Kidney (tissue), 14 donors: ENCODE data around the gene YIPF1. TPM values are rescaled to one million over a fixed set of nuclear protein-coding genes. Genes with fewer than 3 reads are reported as not detected.

Source experiments
- DNase-seq, 5 donors: peaks; one replicate each; pipeline ENCODE4 v3.0.0-alpha.2; 2013 to 2020
- FAIRE-seq: peaks from 2 replicates; lab custom pipeline; 2012; peaks lifted over from hg19 to GRCh38; lab: Jason Lieb, UNC
- H3K27ac ChIP-seq, 2 donors: one replicate each; pipeline ENCODE4 v1.7.0; 2013; ENCODE audit warnings: low read depth in 2 of 2, low read length in 2 of 2, inconsistent platforms in 1 of 2
- H3K27me3 ChIP-seq: one replicate; pipeline ENCODE4 v1.7.1; 2013; ENCODE audit warnings: low read length, inconsistent platforms; ENCODE audit not compliant: control insufficient read depth, insufficient read depth
- H3K36me3 ChIP-seq, 3 donors: one replicate each; pipeline versions ENCODE4 v1.7.0 to v1.7.1; 2013; ENCODE audit warnings: low read length in 3 of 3, control low read depth in 1 of 3, inconsistent platforms in 1 of 3; ENCODE audit not compliant: insufficient read depth in 3 of 3, control insufficient read depth in 2 of 3
- H3K4me1 ChIP-seq, 3 donors: one replicate each; pipeline versions ENCODE4 v1.7.0 to v1.7.1; 2013; ENCODE audit warnings: low read length in 3 of 3, inconsistent platforms in 1 of 3, low read depth in 1 of 3; ENCODE audit not compliant: control insufficient read depth in 2 of 3, insufficient read depth in 2 of 3
- H3K4me3 ChIP-seq, 3 donors: one replicate each; pipeline versions ENCODE4 v1.7.0 to v1.8.1; 2013; ENCODE audit warnings: low read length in 3 of 3, control low read depth in 1 of 3, inconsistent platforms in 1 of 3
- H3K9ac ChIP-seq, 3 donors: one replicate each; pipeline versions ENCODE4 v1.7.0 to v1.7.1; 2013; ENCODE audit warnings: low read length in 3 of 3, control low read depth in 1 of 3, inconsistent platforms in 1 of 3
- H3K9me3 ChIP-seq, 3 donors: one replicate each; pipeline versions ENCODE4 v1.7.0 to v1.7.1; 2013; ENCODE audit warnings: low read length in 3 of 3, control low read depth in 1 of 3, inconsistent platforms in 1 of 3; ENCODE audit not compliant: control insufficient read depth in 2 of 3, insufficient read depth in 1 of 3
- intact Hi-C: fragments of 100-400 bp; cut with DNase I; formaldehyde crosslinking; loops from one replicate; pipeline ENCODE4 v1.11.1; 2022
- polyA plus RNA-seq: library from polyadenylated mRNA; stranded (reverse); fragments of 350-450 nt; fragmentation: Illumina TruSeq; extraction: RNeasy Lipid Tissue Mini Kit (QIAGEN cat#74804); gene quantifications from one replicate; pipeline ENCODE4 v1.2.3, GENCODE V29; 2014; ENCODE audit warnings: low read depth, low replicate concordance; ENCODE audit not compliant: insufficient read depth
- total RNA-seq: library from RNA; stranded (reverse); fragmentation: NEBNext Ultra II Directional; extraction: Animal tissue kit (Norgen Biotek cat#: 25700); gene quantifications from one replicate; pipeline ENCODE4 v1.2.1, GENCODE V29; 2021
- TF ChIP-seq, protein P1 (sequence below): IDR thresholded peaks from 3 replicates; pipeline ENCODE4 v1.5.1; 2012; ENCODE audit warnings: mild to moderate bottlenecking, moderate library complexity, borderline replicate concordance; ENCODE audit not compliant: insufficient read depth; ENCODE audit errors: extremely low read depth
- donor health status: control.
- donor health status: control.
- donor health status: control.
- donor health status: control.
- donor health status: control.
- donor health status: DM: yes; HTN: yes; CAD: no.
- donor health status: Normal renal cell carcinoma (clear cell type).

The YIPF1 gene
- total and polyA plus RNA-seq, 2 donors from 2014 or later = 33.3 to 49.4 TPM

DNA sequence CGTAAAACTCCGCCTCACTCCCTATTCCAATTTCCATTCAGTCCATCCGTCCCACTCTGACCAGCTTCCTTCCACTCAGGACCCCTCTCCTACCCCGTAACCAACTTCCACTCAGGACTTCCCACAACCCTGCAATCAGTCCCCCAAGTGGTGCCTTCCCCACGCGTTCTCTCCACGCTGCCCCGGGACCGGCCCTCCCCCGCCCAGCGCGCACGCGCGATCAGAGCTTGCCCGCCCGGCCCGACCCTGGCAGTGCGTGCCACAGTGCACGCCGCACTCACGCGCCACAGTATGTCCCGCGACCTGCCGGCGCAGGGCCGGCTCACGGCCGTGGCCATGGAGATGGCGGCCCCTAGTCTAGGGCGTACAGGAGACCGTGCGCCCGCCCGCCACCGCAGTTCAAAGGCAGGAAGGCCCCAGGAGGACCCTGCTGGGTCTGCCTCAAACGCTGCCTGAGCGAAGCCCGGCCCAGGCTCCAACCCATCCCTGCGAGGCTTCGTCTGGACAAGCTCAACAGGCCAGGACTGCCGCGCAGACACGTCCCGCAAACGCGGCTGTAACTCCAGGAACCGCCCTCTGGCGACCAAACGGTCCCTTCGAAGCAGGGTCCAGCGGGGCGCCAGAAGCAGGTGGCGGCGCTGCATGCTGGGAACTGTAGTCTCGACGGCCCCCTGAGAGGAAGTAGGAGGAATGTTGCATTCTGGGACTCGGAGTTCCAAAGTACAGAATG is 51.5 kb downstream of the YIPF1 start, which contains the start of gene NDC1:
Gene NDC1 (minus strand): TSS at position 373 of the 730 bp plus-strand sequence. CDS start 35 bp downstream, at position 338.
- intact Hi-C loops = no loop called here
- H3K4me1 ChIP-seq = no peaks in the 10 kb centered on the region
- TF ChIP-seq, protein P1, sequence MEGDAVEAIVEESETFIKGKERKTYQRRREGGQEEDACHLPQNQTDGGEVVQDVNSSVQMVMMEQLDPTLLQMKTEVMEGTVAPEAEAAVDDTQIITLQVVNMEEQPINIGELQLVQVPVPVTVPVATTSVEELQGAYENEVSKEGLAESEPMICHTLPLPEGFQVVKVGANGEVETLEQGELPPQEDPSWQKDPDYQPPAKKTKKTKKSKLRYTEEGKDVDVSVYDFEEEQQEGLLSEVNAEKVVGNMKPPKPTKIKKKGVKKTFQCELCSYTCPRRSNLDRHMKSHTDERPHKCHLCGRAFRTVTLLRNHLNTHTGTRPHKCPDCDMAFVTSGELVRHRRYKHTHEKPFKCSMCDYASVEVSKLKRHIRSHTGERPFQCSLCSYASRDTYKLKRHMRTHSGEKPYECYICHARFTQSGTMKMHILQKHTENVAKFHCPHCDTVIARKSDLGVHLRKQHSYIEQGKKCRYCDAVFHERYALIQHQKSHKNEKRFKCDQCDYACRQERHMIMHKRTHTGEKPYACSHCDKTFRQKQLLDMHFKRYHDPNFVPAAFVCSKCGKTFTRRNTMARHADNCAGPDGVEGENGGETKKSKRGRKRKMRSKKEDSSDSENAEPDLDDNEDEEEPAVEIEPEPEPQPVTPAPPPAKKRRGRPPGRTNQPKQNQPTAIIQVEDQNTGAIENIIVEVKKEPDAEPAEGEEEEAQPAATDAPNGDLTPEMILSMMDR = peak; percentile 20
- H3K9ac ChIP-seq = peak within 1 kb of the TSS; percentile 68 to 95 (median 88)
- DNase-seq (peak; percentile 94 to 99 (median 96)), FAIRE-seq (no peak)
- no peaks in the 10 kb centered on the region for H3K27me3 ChIP-seq
- H3K4me3 ChIP-seq = peak within 1 kb of the TSS; percentile 88 to 93 (median 91)
- no peaks in the 10 kb centered on the region for H3K9me3 ChIP-seq
- H3K36me3 ChIP-seq = no peaks in the 10 kb centered on the region
- H3K27ac ChIP-seq = peak within 1 kb of the TSS; percentile 99 to 100

DNA sequence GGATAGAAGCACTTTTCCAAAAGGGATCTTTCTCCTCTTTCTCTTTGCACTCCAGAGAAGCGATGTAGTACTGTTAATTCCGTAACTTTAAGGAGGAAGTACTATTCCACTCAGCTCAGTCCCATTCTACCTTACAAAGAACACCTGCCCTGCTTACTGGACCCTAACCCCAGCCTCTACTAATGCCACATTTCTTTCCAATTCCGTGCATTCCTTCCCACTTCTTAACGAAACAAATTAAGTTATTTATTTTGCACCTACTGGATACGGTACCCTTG is 52.0 kb downstream of the YIPF1 start:
- Histone ChIP-seq H3K4me3 (peak overlapping the region; percentile 88 to 93 (median 91)), H3K36me3 (no peaks in the 10 kb centered on the region), H3K9me3 (no peaks in the 10 kb centered on the region), H3K27ac (peak overlapping the region in 1 of 2 donors; percentile 100), H3K27me3 (no peaks in the 10 kb centered on the region), H3K4me1 (no peaks in the 10 kb centered on the region), H3K9ac (peak overlapping the region; percentile 12 to 95 (median 88))
- DNase-seq (no peak), FAIRE-seq (no peak)
- intact Hi-C loops = no loop called here
- TF ChIP-seq, protein P1 = no peak

DNA sequence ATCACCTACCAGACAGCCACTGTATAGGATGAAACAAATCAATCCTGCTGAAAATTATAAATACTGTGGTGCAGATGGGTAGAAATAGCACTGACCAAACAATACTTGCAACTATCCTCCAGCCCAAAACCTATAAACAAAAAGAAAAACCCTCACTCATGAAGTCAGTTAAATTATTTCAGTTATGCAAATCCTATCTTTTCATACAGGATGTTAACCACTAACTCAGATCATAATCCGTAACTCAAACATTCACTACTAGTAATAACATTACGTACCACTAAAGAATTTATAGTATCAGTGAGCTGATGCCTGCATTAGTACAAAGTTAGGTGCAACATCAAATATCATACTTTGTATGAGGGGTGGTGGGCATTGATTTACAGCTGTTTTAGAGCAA is 54.1 kb downstream of the YIPF1 start:
- no peak overlapping the region for H3K27ac ChIP-seq
- no peaks in the 10 kb centered on the region for H3K36me3 ChIP-seq
- H3K9me3 ChIP-seq = no peaks in the 10 kb centered on the region
- TF ChIP-seq, protein P1 = no peak
- FAIRE-seq = no peak
- intact Hi-C loops = no loop called here
- H3K4me3 ChIP-seq = no peak overlapping the region
- no peaks in the 10 kb centered on the region for H3K4me1 ChIP-seq
- no peaks in the 10 kb centered on the region for H3K27me3 ChIP-seq
- DNase-seq = no peak
- H3K9ac ChIP-seq = no peak overlapping the region
